Measurements from ENCODE around the gene ACTL10.

The ACTL10 gene

GRCh38 chr20:33649201-33649681 is 17.5 kb upstream of the ACTL10 start:
- DNase-seq, result no peak

DNA sequence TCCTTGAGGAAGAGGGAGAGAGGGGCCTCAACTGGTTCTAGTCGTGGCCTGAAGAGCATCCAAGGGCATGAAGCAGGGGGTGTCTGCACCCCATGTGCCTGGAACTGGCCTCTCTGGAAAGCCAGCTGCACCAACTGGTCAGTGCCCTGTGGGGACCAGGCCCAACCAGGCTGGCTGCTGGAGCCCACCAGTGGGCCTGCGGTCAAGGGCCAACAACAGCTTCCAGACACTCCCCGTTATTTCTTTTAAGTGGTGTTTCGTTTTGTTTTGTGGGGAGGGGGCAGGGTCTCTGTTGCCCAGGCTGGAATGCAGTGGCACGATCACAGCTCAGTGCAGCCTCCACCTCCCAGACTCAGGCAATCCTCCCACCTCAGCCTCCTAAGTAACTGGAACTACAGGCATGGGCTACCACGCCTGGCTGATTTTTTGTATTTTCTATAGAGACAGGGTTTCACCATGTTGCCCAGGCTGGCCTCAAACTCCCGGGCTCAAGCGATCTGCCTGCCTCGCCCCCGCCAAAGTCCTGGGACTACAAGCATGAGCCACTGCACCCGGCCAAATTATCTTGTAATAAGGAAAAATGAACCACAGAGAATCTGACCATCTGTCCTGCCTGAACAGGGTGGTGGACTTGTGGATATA is 16.5 kb upstream of the ACTL10 start:
- DNase-seq, result no peak

GRCh38 chr20:33650753-33651561 is 15.8 kb upstream of the ACTL10 start:
- no peak for DNase-seq

DNA sequence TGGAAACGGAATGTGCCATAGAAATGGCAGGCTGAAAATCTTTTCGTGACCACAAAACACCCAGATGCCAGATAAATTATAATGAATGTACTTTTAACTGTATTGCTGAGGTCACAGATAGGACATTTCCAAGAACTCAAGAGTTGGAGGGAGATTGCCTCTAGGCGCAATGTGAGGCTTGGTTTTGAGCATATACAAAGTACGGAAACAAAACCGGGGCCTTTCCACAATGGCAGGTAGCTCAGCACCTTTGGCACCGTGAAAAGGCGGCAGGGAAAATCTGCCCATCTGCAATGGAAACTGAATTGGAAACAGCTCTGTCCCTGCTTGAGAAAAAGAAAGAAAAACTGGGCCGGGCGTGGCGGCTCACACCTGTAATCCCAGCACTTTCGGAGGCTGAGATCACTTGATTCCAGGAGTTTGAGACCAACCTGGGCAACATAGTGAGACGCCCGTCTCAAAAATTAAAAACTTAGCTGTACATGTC is 15.1 kb upstream of the ACTL10 start:
- DNase-seq, result no peak

GRCh38 chr20:33653218-33653899 is 13.4 kb upstream of the ACTL10 start:
- peak; percentile 56 for DNase-seq

- no peak for DNase-seq
Measured at GRCh38 chr20:33653900-33654596, 12.7 kb upstream of the ACTL10 start.

DNA sequence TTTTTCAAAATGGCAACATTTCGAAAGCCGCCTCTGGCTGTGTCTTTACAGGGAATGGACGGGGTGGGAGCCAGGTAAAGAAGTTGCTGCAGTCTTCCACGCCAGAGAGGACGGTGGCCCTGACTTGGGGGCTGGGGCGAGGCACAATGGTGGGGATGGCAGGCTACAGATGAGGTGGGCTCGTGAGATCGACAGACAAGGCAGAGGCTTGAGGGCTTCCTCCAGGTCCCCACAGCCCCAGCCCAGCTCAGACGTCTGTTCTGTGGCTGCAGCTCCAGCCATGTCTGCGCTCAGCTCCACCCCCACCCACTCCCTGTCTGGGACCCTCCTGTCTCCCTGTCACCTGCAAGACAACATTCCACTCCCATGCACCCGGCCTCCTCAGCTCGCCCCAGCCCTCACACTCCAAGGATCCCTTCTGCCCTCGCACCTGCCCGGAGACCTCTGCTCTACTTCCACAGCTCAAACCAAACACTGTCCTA is 12.0 kb upstream of the ACTL10 start:
- DNase-seq, result no peak

GRCh38 chr20:33655164-33655563 is 11.6 kb upstream of the ACTL10 start:
- DNase-seq, result no peak

GRCh38 chr20:33656010-33656782 is 10.5 kb upstream of the ACTL10 start:
- no peak for DNase-seq

GRCh38 chr20:33656783-33657703 is 9.7 kb upstream of the ACTL10 start:
- no peak for DNase-seq

GRCh38 chr20:33657704-33658095 is 9.0 kb upstream of the ACTL10 start:
- no peak for DNase-seq

DNA sequence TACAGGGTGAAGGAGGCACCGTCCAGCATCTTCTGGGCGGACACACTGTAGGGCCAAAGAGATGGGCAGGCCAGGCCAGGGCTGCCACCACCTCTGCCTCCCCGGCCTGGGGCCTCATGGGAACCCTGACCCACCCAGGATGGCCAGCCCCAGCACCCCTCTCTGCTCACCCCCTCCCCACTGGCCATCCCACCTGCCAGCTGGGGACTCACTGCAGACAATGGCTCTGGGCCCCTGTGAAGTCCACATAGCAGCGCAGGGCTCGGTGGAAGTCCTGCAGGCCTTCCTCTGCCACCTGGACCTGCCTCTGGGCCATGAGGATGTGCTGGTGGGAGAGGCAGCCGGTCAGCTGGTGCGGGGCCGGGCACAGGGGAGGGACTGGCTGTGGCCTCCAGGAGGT is 8.2 kb upstream of the ACTL10 start:
- DNase-seq, result no peak

- no peak for DNase-seq
Measured at GRCh38 chr20:33658929-33659328, 7.8 kb upstream of the ACTL10 start.

DNA sequence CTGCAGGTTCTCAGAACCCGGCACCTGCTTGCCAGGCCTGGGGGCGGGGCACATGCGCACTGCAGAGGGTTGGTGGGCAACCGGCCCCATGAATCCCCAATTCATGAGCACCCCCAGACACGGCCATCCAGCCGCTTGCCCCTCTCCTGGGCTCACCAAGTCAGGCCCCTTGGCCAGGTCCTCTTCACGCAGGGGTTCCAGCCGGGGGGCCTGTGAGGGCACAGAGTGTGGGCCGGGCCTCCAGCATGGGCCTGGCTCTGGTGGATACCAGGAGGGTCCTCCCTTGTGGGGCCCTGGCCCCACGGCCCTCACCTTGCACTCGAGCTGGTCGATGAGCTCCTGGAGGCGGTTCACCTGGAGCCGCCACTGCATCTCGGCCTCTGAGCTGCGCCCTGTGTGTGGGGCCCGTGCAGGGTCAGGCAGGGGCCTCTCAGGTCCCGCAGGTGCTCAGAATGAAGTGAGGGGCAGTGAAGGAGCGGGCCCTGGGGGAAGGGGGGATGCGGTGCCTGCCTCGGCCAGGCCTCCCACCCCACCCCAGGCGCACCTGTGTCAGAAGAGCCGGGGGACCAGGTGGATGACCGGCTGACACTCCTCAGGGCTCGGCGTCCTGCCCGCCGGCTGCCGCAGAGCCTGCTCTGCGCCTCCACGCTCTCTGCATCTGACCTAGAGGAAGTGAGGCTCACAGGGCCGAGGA is 7.3 kb upstream of the ACTL10 start:
- no peak for DNase-seq

DNA sequence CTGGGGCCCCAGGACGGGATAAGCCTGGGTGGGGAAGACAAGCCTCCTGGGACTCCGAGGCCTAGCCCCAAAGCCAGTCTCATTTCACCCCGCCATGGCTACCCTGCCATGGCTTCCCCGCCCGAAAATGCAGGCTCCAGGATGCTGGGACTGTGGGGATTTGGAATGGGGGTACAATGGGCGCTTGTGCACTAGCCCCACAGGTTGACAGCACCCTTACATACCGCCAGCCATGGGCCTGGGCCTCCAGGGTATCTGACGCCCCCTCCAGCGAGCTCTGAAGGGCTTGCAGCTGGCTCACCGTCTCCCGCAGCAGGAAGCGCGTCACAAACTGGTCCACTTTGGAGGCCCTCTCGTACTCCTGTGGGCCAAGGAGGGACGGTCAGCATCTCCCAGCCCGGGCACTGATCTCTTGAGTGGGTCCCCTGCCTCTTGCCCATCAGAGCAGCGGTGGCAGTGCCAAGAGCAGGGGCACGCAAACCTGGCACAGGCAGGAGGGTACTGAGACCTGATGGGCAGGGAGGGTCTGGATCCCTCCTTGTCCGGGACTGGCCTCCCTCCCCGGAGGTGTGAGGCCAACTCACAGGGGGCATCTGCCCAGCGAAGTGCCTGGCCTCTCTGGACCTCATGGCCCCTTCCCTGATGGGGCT is 6.6 kb upstream of the ACTL10 start:
- DNase-seq, result no peak

GRCh38 chr20:33660685-33661058 is 6.1 kb upstream of the ACTL10 start:
- DNase-seq, result no peak

DNA sequence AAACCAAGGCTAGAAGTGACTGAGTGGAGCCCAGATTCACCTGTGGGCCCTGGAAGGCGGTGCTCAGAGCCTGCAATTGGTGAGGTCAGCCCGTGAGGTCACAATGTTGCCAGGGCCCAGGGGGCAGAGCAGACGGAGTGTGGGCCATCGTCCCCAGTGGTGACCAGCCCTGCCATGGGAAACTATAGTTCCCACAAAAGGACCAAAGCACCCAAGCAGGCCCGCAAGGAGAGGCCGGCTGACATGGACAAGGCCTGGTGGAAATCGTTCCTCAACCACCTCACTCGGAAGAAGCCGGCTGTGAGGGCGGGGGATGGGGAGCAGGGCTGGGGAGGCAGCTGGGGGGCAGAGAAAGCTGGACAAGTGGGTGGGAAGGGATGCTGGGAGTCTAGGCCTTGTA is 4.6 kb upstream of the ACTL10 start, which contains the start of gene C20orf144:
TSS of gene C20orf144 (plus strand) at position 156 of the 400 bp plus-strand sequence. CDS start at position 175, 19 bp downstream.
- no peak for DNase-seq

DNA sequence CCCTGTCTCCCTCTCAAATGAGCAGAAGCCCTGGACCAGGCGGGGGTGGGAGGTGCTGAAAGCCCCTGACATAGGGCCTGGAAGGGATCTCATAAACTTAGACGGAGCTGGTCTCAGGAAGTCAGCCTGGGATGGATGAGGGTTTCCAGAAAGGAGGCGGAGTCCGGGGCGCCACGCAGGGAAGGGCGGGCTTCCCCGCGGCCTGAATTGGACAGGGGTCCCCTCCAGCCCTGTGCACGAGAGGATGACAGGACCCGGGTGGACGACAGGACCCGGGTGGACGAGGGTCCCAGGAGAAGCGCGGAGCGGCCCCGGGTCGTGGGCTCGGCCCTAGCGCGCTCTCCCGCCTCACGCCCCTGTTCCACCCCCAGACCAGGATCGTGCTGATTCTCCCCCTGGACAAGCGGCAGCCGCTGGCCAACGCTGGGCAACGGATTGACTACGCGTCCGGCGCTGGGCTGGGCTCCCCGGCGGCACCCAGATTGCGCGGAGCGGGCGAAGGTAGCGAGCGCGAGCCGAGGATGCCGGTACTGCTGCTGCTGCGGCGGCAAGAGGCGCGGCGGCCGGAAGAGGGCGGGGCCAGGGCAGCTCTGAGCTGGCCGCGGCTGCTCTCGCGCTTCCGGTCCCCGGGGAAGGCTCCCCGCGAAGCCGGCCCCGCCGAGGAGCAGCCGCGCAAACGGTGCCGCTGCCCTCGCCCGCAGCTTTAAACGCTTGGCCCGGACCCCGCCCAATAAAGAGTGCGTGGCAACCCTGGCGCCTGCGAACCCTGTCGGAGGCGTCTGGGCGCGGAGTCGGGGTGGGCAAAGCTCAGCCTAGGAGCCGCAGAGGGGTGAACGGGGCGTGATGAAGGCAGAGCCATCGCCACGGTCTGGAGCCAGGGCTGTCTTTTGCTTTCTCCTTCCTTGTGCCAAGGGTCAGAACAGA is 3.3 kb upstream of the ACTL10 start:
- peak; percentile 91 for DNase-seq

All from activated CD4-positive, alpha-beta T cell treated with anti-CD3 and anti-CD28 coated beads, Interleukin-2, Interleukin-6, amounts not matched to agents 100 ng/mL and 50 ng/mL, durations not matched to agents 16 hours and 8 hours (primary cell).